OCI-LY7 (cell line): Measurements from ENCODE around the gene GTF2IRD2. TPM values are rescaled to one million over a fixed set of nuclear protein-coding genes. Genes with fewer than 3 reads are reported as not detected.
A peak's percentile ranks its signal among the peaks of the same experiment; 100 is the strongest.
"Not testable (repeated sequence)": the region's sequence is repeated elsewhere in the genome, so short reads cannot be mapped to it uniquely, and the experiment has no call there.

Experiments used
- Bru-seq: library from RNA; stranded (reverse); fragments of 400-500 nt; gene quantifications from one replicate; lab custom pipeline; 2021; lab: Mats Ljungman, UMichigan
- BruChase-seq, 2 experiments: library from RNA; stranded (reverse); fragments of 400-500 nt; gene quantifications; one replicate each; lab custom pipeline; 2021; lab: Mats Ljungman, UMichigan
- BruUV-seq: library from RNA; stranded (reverse); fragments of 400-500 nt; replicated peaks from 2 replicates; lab custom pipeline; 2021; lab: Mats Ljungman, UMichigan
- CTCF ChIA-PET: fragments of 300-600 bp; sonication (Branson Sonifier 250); formaldehyde crosslinking; loops from one replicate; lab custom pipeline; 2022; ENCODE audit warnings: antibody characterized with exemption; ENCODE audit not compliant: unreplicated experiment; lab: Charles Lee
- POLR2A ChIA-PET: fragments of 300-600 bp; sonication (Branson Sonifier 250); formaldehyde crosslinking; loops from one replicate; lab custom pipeline; 2022; ENCODE audit warnings: antibody characterized with exemption; lab: Charles Lee
- DNase-seq: peaks from one replicate; pipeline ENCODE4 v3.0.0-alpha.2; 2015; ENCODE audit warnings: low spot score
- H2AFZ ChIP-seq: fragments of 200-600 bp; sonication (generic), shearing (Covaris generic); 2 replicates; pipeline ENCODE4 v1.6.1; 2014; ENCODE audit warnings: mild to moderate bottlenecking, antibody characterized with exemption, low read length, moderate library complexity
- H3K27ac ChIP-seq: fragments of 200-600 bp; sonication (generic); 2 replicates; pipeline ENCODE4 v1.5.1; 2014; ENCODE audit warnings: mixed run types, low read depth, mild to moderate bottlenecking, moderate library complexity, low read length, inconsistent platforms; ENCODE audit not compliant: poor library complexity, severe bottlenecking
- H3K36me3 ChIP-seq: fragments of 200-600 bp; sonication (generic); 2 replicates; pipeline ENCODE4 v1.6.1; 2014; ENCODE audit warnings: mild to moderate bottlenecking, antibody characterized with exemption, low read length, moderate library complexity, mixed read lengths; ENCODE audit not compliant: insufficient read depth
- H3K4me1 ChIP-seq: fragments of 200-600 bp; sonication (generic); 2 replicates; pipeline ENCODE4 v1.5.1; 2014; ENCODE audit warnings: mild to moderate bottlenecking, low read length; ENCODE audit not compliant: insufficient read depth, poor library complexity, severe bottlenecking
- H3K4me2 ChIP-seq: fragments of 200-600 bp; sonication (generic); 2 replicates; pipeline ENCODE4 v1.6.1; 2014; ENCODE audit warnings: mild to moderate bottlenecking, low read length
- H3K4me3 ChIP-seq: fragments of 200-600 bp; sonication (generic); 2 replicates; pipeline ENCODE4 v1.5.1; 2014; ENCODE audit warnings: mild to moderate bottlenecking, low read depth, low read length; ENCODE audit not compliant: poor library complexity, severe bottlenecking
- H3K79me2 ChIP-seq: fragments of 200-600 bp; sonication (generic); 2 replicates; pipeline ENCODE4 v1.6.1; 2016; ENCODE audit warnings: low read depth, mild to moderate bottlenecking, low read length, moderate library complexity, mixed read lengths; ENCODE audit not compliant: insufficient read depth
- H3K9me2 ChIP-seq: fragments of 200-600 bp; sonication (generic); 2 replicates; pipeline ENCODE4 v1.6.1; 2016; ENCODE audit warnings: mild to moderate bottlenecking, low read length, mixed read lengths; ENCODE audit not compliant: insufficient read depth
- H3K9me3 ChIP-seq: fragments of 200-600 bp; sonication (generic); 2 replicates; pipeline ENCODE4 v1.6.1; 2014; ENCODE audit warnings: mild to moderate bottlenecking, mixed run types, low read length, mixed read lengths
- H4K20me1 ChIP-seq: fragments of 200-600 bp; sonication (generic); 2 replicates; pipeline ENCODE4 v1.6.1; 2014; ENCODE audit warnings: mild to moderate bottlenecking, antibody characterized with exemption, low read length, moderate library complexity, mixed read lengths; ENCODE audit not compliant: insufficient read depth
- intact Hi-C: fragments of 100-400 bp; cut with micrococcal nuclease; formaldehyde crosslinking; loops from one replicate; pipeline ENCODE4 v1.10.0; 2022; ENCODE audit not compliant: unreplicated experiment
- long read RNA-seq: library from polyadenylated mRNA; stranded (forward); transcript quantifications from one replicate; pipeline ENCODE4 v2.0.0, GENCODE V29; 2022
- total RNA-seq, 2 experiments: library from RNA; depleted of rRNA in 1 of 2; stranded (reverse); fragments of >200 nt in 1 of 2; shearing (Covaris generic) in 1 of 2; gene quantifications; 2 replicates each; pipeline ENCODE4 v1.2.3, GENCODE V29; 2014 to 2022

Gene GTF2IRD2
- total RNA-seq (2014; rRNA removed; shearing (Covaris generic)) (4.2 and 8.3 TPM in 2 replicates), total RNA-seq (2022) (14.6 and 17.1 TPM in 2 replicates), Bru-seq, nascent RNA (percentile 41 among the genes with signal in this experiment), BruChase-seq, experiment 1, labeled RNA remaining after a 6-hour chase (percentile 43 among the genes with signal in this experiment), BruChase-seq, experiment 2, labeled RNA remaining after a 2-hour chase (percentile 43 among the genes with signal in this experiment)
- long read RNA-seq, partial matches to known transcripts: 10 of 28 reads
- long read RNA-seq, other reads (novel, unspliced or antisense): 10 of 28 reads

GRCh38 chr7:74850833-74851721 is at the start of gene GTF2IRD2:
Gene GTF2IRD2, minus strand, starts transcription at chr7:74851605. Its CDS starts 15,227 bp downstream, at chr7:74836378.
- H3K4me3 ChIP-seq, BruUV-seq, H3K36me3 ChIP-seq, H2AFZ ChIP-seq, H3K4me2 ChIP-seq, intact Hi-C loops, H3K27ac ChIP-seq, H3K79me2 ChIP-seq, POLR2A ChIA-PET, DNase-seq, CTCF ChIA-PET, H3K9me2 ChIP-seq, H3K4me1 ChIP-seq, H3K9me3 ChIP-seq, H4K20me1 ChIP-seq: not testable (repeated sequence)

- POLR2A ChIA-PET, H3K9me3 ChIP-seq, intact Hi-C loops, H3K9me2 ChIP-seq, H3K79me2 ChIP-seq, H3K4me1 ChIP-seq, H3K36me3 ChIP-seq, CTCF ChIA-PET, H2AFZ ChIP-seq, H4K20me1 ChIP-seq: not testable (repeated sequence)
- DNase-seq: peak; percentile 71
- TSS peak; percentile 90 for BruUV-seq
- H3K4me3 ChIP-seq: peak overlapping the region; percentile 72
- peak overlapping the region; percentile 46; the same call in 1 of the 2 replicates for H3K4me2 ChIP-seq
- peak overlapping the region; percentile 57 for H3K27ac ChIP-seq
Measured at GRCh38 chr7:74890158-74891123, 39.0 kb upstream of the GTF2IRD2 start.

DNA sequence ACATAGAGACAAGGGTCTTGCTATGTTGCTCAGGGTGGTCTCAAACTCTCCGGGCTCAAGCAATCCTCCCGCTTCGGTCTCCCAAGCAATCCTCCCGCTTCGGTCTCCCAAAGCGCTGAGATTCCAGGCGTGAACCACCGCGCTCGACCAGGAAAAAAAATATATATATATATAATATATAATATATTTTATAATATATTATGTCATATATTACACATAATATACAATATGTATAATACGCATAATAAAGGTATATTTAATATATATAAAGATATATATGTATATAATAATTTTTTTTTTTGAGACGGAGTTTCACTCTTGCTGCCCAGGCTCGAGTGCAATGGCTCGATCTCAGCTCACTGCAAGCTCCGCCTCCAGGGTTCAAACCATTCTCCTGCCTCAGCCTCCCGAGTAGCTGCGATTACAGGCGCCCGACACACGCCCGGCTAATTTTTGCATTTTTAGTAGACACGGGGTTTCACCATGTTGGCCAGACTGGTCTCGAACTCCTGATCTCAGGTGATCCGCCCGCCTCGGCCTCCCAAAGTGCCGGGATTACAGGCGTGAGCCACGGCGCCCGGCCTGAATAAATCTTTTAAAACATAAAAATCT is 38.2 kb upstream of the GTF2IRD2 start:
- H3K4me2 ChIP-seq, H2AFZ ChIP-seq, CTCF ChIA-PET, H3K9me2 ChIP-seq, POLR2A ChIA-PET, H3K4me1 ChIP-seq, intact Hi-C loops, H3K79me2 ChIP-seq, H3K36me3 ChIP-seq, BruUV-seq, H4K20me1 ChIP-seq, H3K27ac ChIP-seq, DNase-seq, H3K9me3 ChIP-seq: not testable (repeated sequence)
- peak overlapping the region; percentile 57 for H3K4me3 ChIP-seq

- H3K9me3 ChIP-seq, H3K4me2 ChIP-seq, BruUV-seq, DNase-seq, CTCF ChIA-PET, H3K36me3 ChIP-seq, H3K27ac ChIP-seq, POLR2A ChIA-PET, H3K79me2 ChIP-seq, H3K9me2 ChIP-seq, intact Hi-C loops, H2AFZ ChIP-seq, H3K4me3 ChIP-seq, H3K4me1 ChIP-seq, H4K20me1 ChIP-seq: not testable (repeated sequence)
Measured at GRCh38 chr7:74885295-74885694, 33.9 kb upstream of the GTF2IRD2 start.

GRCh38 chr7:74882110-74882509 is 30.7 kb upstream of the GTF2IRD2 start:
- H3K27ac ChIP-seq, H3K9me3 ChIP-seq, H3K4me1 ChIP-seq, H4K20me1 ChIP-seq, H3K9me2 ChIP-seq, BruUV-seq, DNase-seq, intact Hi-C loops, H3K4me2 ChIP-seq, POLR2A ChIA-PET, H3K79me2 ChIP-seq, H3K36me3 ChIP-seq, CTCF ChIA-PET, H2AFZ ChIP-seq, H3K4me3 ChIP-seq: not testable (repeated sequence)
